Hepatocyte (in vitro differentiated cells): Measurements from ENCODE around the gene MAT2B. TPM values are rescaled to one million over a fixed set of nuclear protein-coding genes. Genes with fewer than 3 reads are reported as not detected.

Experiments
- DNase-seq: peaks from one replicate; pipeline ENCODE4 v3.0.0-alpha.2; 2016; ENCODE audit warnings: low spot score
- H2AFZ ChIP-seq: fragments of 200-600 bp; sonication (generic); 2 replicates; pipeline ENCODE4 v1.6.0; 2016; ENCODE audit warnings: antibody characterized with exemption, mild to moderate bottlenecking
- H3K27ac ChIP-seq: fragments of 200-600 bp; sonication (generic); 2 replicates; pipeline ENCODE4 v1.5.1; 2016; ENCODE audit warnings: mild to moderate bottlenecking
- H3K27me3 ChIP-seq: fragments of 200-600 bp; sonication (generic); 2 replicates; pipeline ENCODE4 v1.6.1; 2016
- H3K36me3 ChIP-seq: fragments of 200-600 bp; sonication (generic); replicated peaks from 2 replicates; pipeline ENCODE4 v1.5.1; 2016; ENCODE audit warnings: low read depth; ENCODE audit not compliant: insufficient read depth
- H3K4me1 ChIP-seq: fragments of 200-600 bp; sonication (generic); 2 replicates; pipeline ENCODE4 v1.5.1; 2016; ENCODE audit warnings: mild to moderate bottlenecking, moderate library complexity; ENCODE audit not compliant: insufficient read depth
- H3K4me2 ChIP-seq: fragments of 200-600 bp; sonication (generic); 2 replicates; pipeline ENCODE4 v1.6.0; 2016
- H3K4me3 ChIP-seq: fragments of 200-600 bp; sonication (generic); 2 replicates; pipeline ENCODE4 v1.5.1; 2016; ENCODE audit warnings: mild to moderate bottlenecking
- H3K79me2 ChIP-seq: fragments of 200-600 bp; sonication (generic); 2 replicates; pipeline ENCODE4 v1.6.0; 2017; ENCODE audit warnings: mild to moderate bottlenecking
- H3K9me2 ChIP-seq: fragments of 200-600 bp; sonication (generic); replicated peaks from 2 replicates; pipeline ENCODE4 v1.6.0; 2017; ENCODE audit warnings: mild to moderate bottlenecking; ENCODE audit not compliant: insufficient read depth
- H3K9me3 ChIP-seq: fragments of 200-600 bp; sonication (generic); 2 replicates; pipeline ENCODE4 v1.5.1; 2016; ENCODE audit warnings: low read depth, mild to moderate bottlenecking
- H4K20me1 ChIP-seq: fragments of 200-600 bp; sonication (generic); 2 replicates; pipeline ENCODE4 v1.6.0; 2016; ENCODE audit warnings: mild to moderate bottlenecking; ENCODE audit not compliant: insufficient read depth, poor library complexity, severe bottlenecking
- EZH2 ChIP-seq: fragments of 200-600 bp; sonication (generic); IDR thresholded peaks from 2 replicates; pipeline ENCODE4 v1.6.1; 2016; ENCODE audit warnings: antibody characterized with exemption, mild to moderate bottlenecking, borderline replicate concordance
- EZH2phosphoT487 ChIP-seq: fragments of 200-600 bp; sonication (generic); IDR thresholded peaks from one replicate; pipeline ENCODE4 v1.6.1; 2018; ENCODE audit warnings: antibody characterized with exemption, mild to moderate bottlenecking, low read depth, moderate library complexity; ENCODE audit not compliant: unreplicated experiment, severe bottlenecking
- WGBS: methylation state at CpG from one replicate; pipeline ENCODE4 v1.1.6; 2016; ENCODE audit warnings: low lambda C conversion rate; ENCODE audit errors: missing lambda C conversion rate; 5-methylcytosine and 5-hydroxymethylcytosine counted together
- polyA plus RNA-seq: library from polyadenylated mRNA; unstranded; fragments of >200 nt; fragmentation: Nextera tagmentation; extraction: Ambion mirVana; gene quantifications from 2 replicates; pipeline ENCODE4 v1.2.1, GENCODE V29; 2016
- total RNA-seq: library from RNA; depleted of rRNA; stranded (reverse); fragments of >200 nt; gene quantifications from 2 replicates; pipeline ENCODE4 v1.2.3, GENCODE V29; 2014
- TF ChIP-seq, protein P1 (sequence below): fragments of 200-600 bp; sonication (generic); IDR thresholded peaks from 2 replicates; pipeline ENCODE4 v1.5.1; 2016; ENCODE audit warnings: antibody characterized with exemption, mild to moderate bottlenecking; ENCODE audit not compliant: poor library complexity

Gene MAT2B
- total and polyA plus RNA-seq, 2 experiments from 2014 or later: 65.4 to 73.8 TPM

DNA sequence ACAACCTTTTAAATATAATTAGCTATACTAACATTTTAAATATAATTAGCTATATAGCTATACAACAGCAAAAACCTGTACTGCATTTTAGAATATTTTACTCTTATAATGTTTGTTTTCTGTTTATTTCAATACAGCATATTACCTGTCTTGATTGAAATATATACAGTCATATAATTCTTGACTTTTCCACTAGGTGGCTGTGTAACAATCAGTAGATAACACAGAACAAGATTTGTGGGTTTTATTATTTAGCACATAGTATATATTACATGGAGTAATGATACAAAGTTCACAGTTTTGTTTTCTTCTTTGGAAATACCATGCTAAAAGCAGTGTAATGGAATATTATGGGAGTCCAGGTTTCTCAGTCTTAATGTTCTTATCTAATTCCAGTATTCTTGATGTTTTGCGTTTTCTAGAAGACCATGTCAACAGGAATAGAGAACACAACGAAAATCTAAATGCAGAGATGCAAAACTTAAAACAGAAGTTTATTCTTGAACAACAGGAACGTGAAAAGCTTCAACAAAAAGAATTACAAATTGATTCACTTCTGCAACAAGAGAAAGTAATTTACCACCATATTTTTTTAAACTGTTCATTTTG, 31.7 kb upstream of the MAT2B start:
- Histone ChIP-seq H3K4me2 (no peak overlapping the region), H3K36me3 (no peaks in the 10 kb centered on the region), H4K20me1 (no peaks in the 10 kb centered on the region), H2AFZ (no peak overlapping the region), H3K9me2 (no peaks in the 10 kb centered on the region), H3K4me1 (no peaks in the 10 kb centered on the region), H3K9me3 (no peaks in the 10 kb centered on the region), H3K4me3 (no peak overlapping the region), H3K27me3 (no peaks in the 10 kb centered on the region), H3K27ac (no peak overlapping the region), H3K79me2 (no peaks in the 10 kb centered on the region)
- TF ChIP-seq, protein P1, sequence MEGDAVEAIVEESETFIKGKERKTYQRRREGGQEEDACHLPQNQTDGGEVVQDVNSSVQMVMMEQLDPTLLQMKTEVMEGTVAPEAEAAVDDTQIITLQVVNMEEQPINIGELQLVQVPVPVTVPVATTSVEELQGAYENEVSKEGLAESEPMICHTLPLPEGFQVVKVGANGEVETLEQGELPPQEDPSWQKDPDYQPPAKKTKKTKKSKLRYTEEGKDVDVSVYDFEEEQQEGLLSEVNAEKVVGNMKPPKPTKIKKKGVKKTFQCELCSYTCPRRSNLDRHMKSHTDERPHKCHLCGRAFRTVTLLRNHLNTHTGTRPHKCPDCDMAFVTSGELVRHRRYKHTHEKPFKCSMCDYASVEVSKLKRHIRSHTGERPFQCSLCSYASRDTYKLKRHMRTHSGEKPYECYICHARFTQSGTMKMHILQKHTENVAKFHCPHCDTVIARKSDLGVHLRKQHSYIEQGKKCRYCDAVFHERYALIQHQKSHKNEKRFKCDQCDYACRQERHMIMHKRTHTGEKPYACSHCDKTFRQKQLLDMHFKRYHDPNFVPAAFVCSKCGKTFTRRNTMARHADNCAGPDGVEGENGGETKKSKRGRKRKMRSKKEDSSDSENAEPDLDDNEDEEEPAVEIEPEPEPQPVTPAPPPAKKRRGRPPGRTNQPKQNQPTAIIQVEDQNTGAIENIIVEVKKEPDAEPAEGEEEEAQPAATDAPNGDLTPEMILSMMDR: peak; percentile 46
- TF ChIP-seq EZH2: no peak
- WGBS: 96% methylated on average over 3 of the region's 3 CpGs
- peak; percentile 25 for DNase-seq

GRCh38 chr5:163475411-163475810, 30.0 kb upstream of the MAT2B start:
- H3K79me2 ChIP-seq: no peaks in the 10 kb centered on the region
- no peaks in the 10 kb centered on the region for H3K9me2 ChIP-seq
- H3K4me3 ChIP-seq: no peak overlapping the region
- no peaks in the 10 kb centered on the region for H3K27me3 ChIP-seq
- no peaks in the 10 kb centered on the region for H3K36me3 ChIP-seq
- TF ChIP-seq, protein P1: no peak
- TF ChIP-seq EZH2phosphoT487 (no peak), EZH2 (no peak)
- no peak overlapping the region for H2AFZ ChIP-seq
- no peaks in the 10 kb centered on the region for H3K9me3 ChIP-seq
- no peak for DNase-seq
- WGBS: 93% methylated on average over 2 of the region's 2 CpGs
- H3K4me2 ChIP-seq: no peak overlapping the region
- no peaks in the 10 kb centered on the region for H4K20me1 ChIP-seq
- H3K27ac ChIP-seq: no peak overlapping the region
- no peaks in the 10 kb centered on the region for H3K4me1 ChIP-seq

DNA sequence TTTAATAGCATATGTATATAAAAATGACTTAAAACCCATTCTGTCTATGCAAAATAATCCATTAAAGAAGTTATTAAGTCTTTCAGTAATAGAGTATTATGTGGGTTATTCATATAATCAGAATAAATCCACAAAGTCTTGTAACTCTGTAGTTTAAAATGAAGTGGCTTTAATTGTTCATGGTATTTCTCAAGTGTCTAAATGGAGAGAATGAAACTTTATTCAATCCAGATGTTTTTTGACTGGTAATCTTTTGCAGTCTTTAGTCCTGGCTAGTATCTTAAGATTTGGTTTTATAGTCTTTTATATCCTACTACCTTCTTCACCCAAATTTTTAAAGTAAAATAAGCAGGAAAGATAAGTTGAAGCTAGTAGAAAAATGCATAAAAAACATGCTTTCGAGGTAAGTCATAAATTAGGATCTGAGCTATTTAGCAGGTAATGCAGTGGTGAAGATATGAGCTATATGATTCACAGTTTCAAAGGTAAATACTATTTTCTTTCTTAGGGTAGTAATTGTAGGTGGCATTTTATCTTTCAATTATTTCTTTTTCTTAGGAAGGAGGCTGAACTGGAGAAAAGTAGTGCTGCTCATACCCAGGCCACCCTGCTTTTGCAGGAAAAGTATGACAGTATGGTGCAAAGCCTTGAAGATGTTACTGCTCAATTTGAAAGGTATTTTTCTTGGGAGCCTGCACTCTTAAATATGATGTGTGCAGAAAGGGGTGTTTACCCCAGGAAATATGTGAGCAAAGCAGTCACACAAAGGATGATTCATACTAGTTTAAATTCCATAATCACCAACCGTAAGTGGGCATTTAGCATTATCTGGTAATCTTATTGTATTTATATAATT, 27.1 kb upstream of the MAT2B start:
- no peaks in the 10 kb centered on the region for H3K9me2 ChIP-seq
- TF ChIP-seq, protein P1: no peak
- no peaks in the 10 kb centered on the region for H3K27me3 ChIP-seq
- H3K4me3 ChIP-seq: no peak overlapping the region
- DNase-seq: no peak
- no peaks in the 10 kb centered on the region for H3K79me2 ChIP-seq
- H3K27ac ChIP-seq: no peak overlapping the region
- H4K20me1 ChIP-seq: no peaks in the 10 kb centered on the region
- H3K4me1 ChIP-seq: no peaks in the 10 kb centered on the region
- H3K9me3 ChIP-seq: no peaks in the 10 kb centered on the region
- H3K4me2 ChIP-seq: no peak overlapping the region
- H3K36me3 ChIP-seq: no peaks in the 10 kb centered on the region
- H2AFZ ChIP-seq: no peak overlapping the region
- WGBS: 48% methylated on average over 2 of the region's 2 CpGs
